ENCODE measurements around the gene CDH13. TPM values are rescaled to one million over a fixed set of nuclear protein-coding genes. Genes with fewer than 3 reads are reported as not detected.

CDH13 gene
- total RNA-seq, 1 donor from 2014 or later, result not detected

GRCh38 chr16:82900559-82900958 lies 273.8 kb downstream of the CDH13 start:
- TF ChIP-seq CTCF (IDR thresholded peaks at IDR 0.05), result no peak
- CTCF ChIA-PET, result no interaction called here
- H3K9me3 Mint-ChIP-seq, result no peaks in the 10 kb centered on the region
- peaks cover 2% of the 10 kb centered on the region for H3K27me3 Mint-ChIP-seq
- no peaks in the 10 kb centered on the region for H3K36me3 Mint-ChIP-seq (ENCODE audit: low read depth)
- no peak for ATAC-seq (ENCODE audit: low read depth)
- no peak overlapping the region for H3K4me3 Mint-ChIP-seq
- POLR2A ChIA-PET, result no interaction called here
- intact Hi-C loops (cut with micrococcal nuclease), result no loop called here
- DNase-seq, result no peak
- no peak overlapping the region for H3K27ac Mint-ChIP-seq
- H3K4me1 Mint-ChIP-seq, result no peaks in the 10 kb centered on the region

- intact Hi-C loops (cut with micrococcal nuclease), result no loop called here
- ChIA-PET POLR2A (no interaction called here), CTCF (no interaction called here)
- DNase-seq, result no peak
- peaks cover 2% of the 10 kb centered on the region for H3K27me3 Mint-ChIP-seq
- no peaks in the 10 kb centered on the region for H3K36me3 Mint-ChIP-seq (ENCODE audit: low read depth)
- no peak overlapping the region for H3K27ac Mint-ChIP-seq
- no peak overlapping the region for H3K4me3 Mint-ChIP-seq
- TF ChIP-seq CTCF (IDR thresholded peaks at IDR 0.05), result no peak
- no peak for ATAC-seq (ENCODE audit: low read depth)
- H3K9me3 Mint-ChIP-seq, result no peaks in the 10 kb centered on the region
- H3K4me1 Mint-ChIP-seq, result no peaks in the 10 kb centered on the region
Measured at GRCh38 chr16:82911925-82912324, 285.2 kb downstream of the CDH13 start.

GRCh38 chr16:82915139-82915824 lies 288.5 kb downstream of the CDH13 start:
- no peak for DNase-seq
- H3K27me3 Mint-ChIP-seq, result peaks cover 2% of the 10 kb centered on the region
- no peak overlapping the region for H3K27ac Mint-ChIP-seq
- ChIA-PET CTCF (no interaction called here), POLR2A (no interaction called here)
- TF ChIP-seq CTCF (IDR thresholded peaks at IDR 0.05), result no peak
- no peaks in the 10 kb centered on the region for H3K4me1 Mint-ChIP-seq
- ATAC-seq (ENCODE audit: low read depth), result no peak
- intact Hi-C loops (cut with micrococcal nuclease), result no loop called here
- no peak overlapping the region for H3K4me3 Mint-ChIP-seq
- H3K36me3 Mint-ChIP-seq (ENCODE audit: low read depth), result no peaks in the 10 kb centered on the region
- no peaks in the 10 kb centered on the region for H3K9me3 Mint-ChIP-seq

- Mint-ChIP-seq H3K27me3 (peaks cover 7% of the 10 kb centered on the region), H3K27ac (no peak overlapping the region), H3K9me3 (peaks cover 3% of the 10 kb centered on the region), H3K4me1 (no peaks in the 10 kb centered on the region), H3K36me3 (ENCODE audit: low read depth) (no peaks in the 10 kb centered on the region), H3K4me3 (no peak overlapping the region)
- POLR2A ChIA-PET, result interaction anchor here (0.6 kb wide), 1 partner anchor 266 kb away, joined by 6 read pairs; no protein-coding TSS in a partner anchor
- DNase-seq (no peak), ATAC-seq (ENCODE audit: low read depth) (no peak)
- no peak for TF ChIP-seq CTCF (IDR thresholded peaks at IDR 0.05)
- CTCF ChIA-PET, result no interaction called here
- intact Hi-C loops (cut with micrococcal nuclease), result no loop called here
Measured at GRCh38 chr16:82917886-82918595, 291.3 kb downstream of the CDH13 start.

- Mint-ChIP-seq H3K9me3 (peaks cover 3% of the 10 kb centered on the region), H3K36me3 (ENCODE audit: low read depth) (no peaks in the 10 kb centered on the region), H3K27ac (no peak overlapping the region), H3K27me3 (peaks cover 14% of the 10 kb centered on the region), H3K4me3 (no peak overlapping the region), H3K4me1 (no peaks in the 10 kb centered on the region)
- no peak for ATAC-seq (ENCODE audit: low read depth)
- no peak for TF ChIP-seq CTCF (IDR thresholded peaks at IDR 0.05)
- DNase-seq, result no peak
- ChIA-PET CTCF (no interaction called here), POLR2A (no interaction called here)
- intact Hi-C loops (cut with micrococcal nuclease), result no loop called here
Measured at GRCh38 chr16:82924075-82924854, 297.5 kb downstream of the CDH13 start.

Data from activated B cell treated with CpG ODN at 0.5 μM for 24 hours (primary cell).